ENCODE data around the gene TARDBP. TPM values are rescaled to one million over a fixed set of nuclear protein-coding genes. Genes with fewer than 3 reads are reported as not detected.

Gene TARDBP
- total RNA-seq, 1 experiment from 2014 or later = 196 TPM

- Histone ChIP-seq H3K27me3 (ENCODE audit: control insufficient read depth, insufficient read depth, low read length) (no peaks in the 10 kb centered on the region), H3K9me3 (ENCODE audit: control insufficient read depth, insufficient read depth, low read depth, low read length) (no peaks in the 10 kb centered on the region), H3K36me3 (ENCODE audit: control insufficient read depth, insufficient read depth, low read length) (peaks cover 8% of the 10 kb centered on the region), H3K4me3 (ENCODE audit: low read depth in 2 of 2, low read length in 2 of 2) (peak within 1 kb of the TSS; percentile 82 to 84), H3K27ac (ENCODE audit: low read length) (peak within 1 kb of the TSS; percentile 89), H3K4me1 (ENCODE audit: control insufficient read depth, insufficient read depth, low read length) (peaks cover 15% of the 10 kb centered on the region)
- ATAC-seq (peak; percentile 96), DNase-seq (ENCODE audit: low read depth, low spot score) (no peak)
- intact Hi-C loops (cut with micrococcal nuclease; ENCODE audit: unreplicated experiment) = no loop called here
- no TSS peak for BruUV-seq (replicated peaks)
- POLR2A ChIA-PET = interaction anchor here (0.6 kb wide), 1 partner anchor 120 kb away, joined by 4 read pairs; no protein-coding TSS in a partner anchor
- CTCF ChIA-PET = interaction anchor here (2.4 kb wide), 1 partner anchor 22 kb away, joined by 15 read pairs; no protein-coding TSS in a partner anchor
- in situ Hi-C loops (cut with HindIII; ENCODE audit: low pct_unique_long_range_greater_than_20kb, low sequenced_read_pairs) = no loop called here
- TF ChIP-seq TCF7L2 (IDR thresholded peaks at IDR 0.05; ENCODE audit: low read depth, low read length) (no peak), POLR2AphosphoS5 (IDR thresholded peaks at IDR 0.05; ENCODE audit: low read depth, low read length) (peak; percentile 92), SIN3A (IDR thresholded peaks at IDR 0.05; ENCODE audit: borderline replicate concordance, insufficient read depth, low read depth, low read length) (peak; percentile 88; the same call in 1 of the 2 replicates)
Measured at GRCh38 chr1:11059968-11060830, 47.7 kb downstream of the TARDBP start, which contains the start of gene SRM. Gene SRM, minus strand, starts transcription at chr1:11060018. Its CDS starts 75 bp downstream, at chr1:11059943.

DNA sequence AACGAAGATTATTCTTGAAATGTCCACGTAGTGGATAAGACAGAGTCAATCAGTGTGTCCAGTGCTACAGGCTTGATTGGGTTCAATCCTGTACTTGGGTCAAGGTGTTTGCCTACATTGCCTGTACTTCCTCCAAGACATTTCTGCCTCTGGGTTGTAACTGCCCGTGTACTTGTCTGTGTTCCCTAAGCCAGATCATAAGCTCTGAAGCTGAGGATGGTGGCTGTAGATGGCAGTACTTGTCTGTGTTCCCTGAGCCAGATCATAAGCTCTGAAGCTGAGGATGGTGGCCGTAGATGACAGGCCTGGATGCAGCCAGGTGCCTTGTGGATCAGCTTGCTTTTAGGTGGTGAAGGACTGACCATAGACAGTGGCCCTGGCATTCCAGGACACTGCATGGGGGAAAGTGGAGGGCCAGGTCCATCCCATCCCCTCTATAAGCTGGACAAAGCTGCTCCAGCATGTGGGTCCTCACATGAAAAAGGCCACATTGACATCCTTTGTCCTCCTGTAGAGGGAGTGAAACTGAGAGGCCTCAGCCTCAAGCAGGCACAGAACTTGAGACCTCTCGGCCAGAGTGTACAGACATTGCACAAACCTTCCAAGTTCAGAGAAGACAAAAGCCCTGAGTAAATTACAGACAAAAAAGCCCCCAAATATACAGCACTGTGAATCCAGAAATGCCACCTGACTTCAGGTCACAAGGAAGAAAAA, 49.4 kb downstream of the TARDBP start:
- peak overlapping the region; percentile 74 for H3K27ac ChIP-seq (ENCODE audit: low read length)
- H3K27me3 ChIP-seq (ENCODE audit: control insufficient read depth, insufficient read depth, low read length) = no peaks in the 10 kb centered on the region
- in situ Hi-C loops (cut with HindIII; ENCODE audit: low pct_unique_long_range_greater_than_20kb, low sequenced_read_pairs) = no loop called here
- CTCF ChIA-PET = interaction anchor here (2.4 kb wide), 1 partner anchor 24 kb away, joined by 15 read pairs; no protein-coding TSS in a partner anchor
- no TSS peak for BruUV-seq (replicated peaks)
- H3K9me3 ChIP-seq (ENCODE audit: control insufficient read depth, insufficient read depth, low read depth, low read length) = no peaks in the 10 kb centered on the region
- DNase-seq (ENCODE audit: low read depth, low spot score) = no peak
- H3K36me3 ChIP-seq (ENCODE audit: control insufficient read depth, insufficient read depth, low read length) = peaks cover 14% of the 10 kb centered on the region
- intact Hi-C loops (cut with micrococcal nuclease; ENCODE audit: unreplicated experiment) = no loop called here
- peaks cover 15% of the 10 kb centered on the region for H3K4me1 ChIP-seq (ENCODE audit: control insufficient read depth, insufficient read depth, low read length)
- ATAC-seq = no peak
- POLR2A ChIA-PET = interaction anchor here (0.6 to 1.3 kb wide), 2 partner anchors 25 to 30 kb away, joined by 3 to 8 read pairs; no protein-coding TSS in a partner anchor
- TF ChIP-seq SIN3A (IDR thresholded peaks at IDR 0.05; ENCODE audit: borderline replicate concordance, insufficient read depth, low read depth, low read length) (no peak), POLR2AphosphoS5 (IDR thresholded peaks at IDR 0.05; ENCODE audit: low read depth, low read length) (no peak)
- TF ChIP-seq, protein P1, sequence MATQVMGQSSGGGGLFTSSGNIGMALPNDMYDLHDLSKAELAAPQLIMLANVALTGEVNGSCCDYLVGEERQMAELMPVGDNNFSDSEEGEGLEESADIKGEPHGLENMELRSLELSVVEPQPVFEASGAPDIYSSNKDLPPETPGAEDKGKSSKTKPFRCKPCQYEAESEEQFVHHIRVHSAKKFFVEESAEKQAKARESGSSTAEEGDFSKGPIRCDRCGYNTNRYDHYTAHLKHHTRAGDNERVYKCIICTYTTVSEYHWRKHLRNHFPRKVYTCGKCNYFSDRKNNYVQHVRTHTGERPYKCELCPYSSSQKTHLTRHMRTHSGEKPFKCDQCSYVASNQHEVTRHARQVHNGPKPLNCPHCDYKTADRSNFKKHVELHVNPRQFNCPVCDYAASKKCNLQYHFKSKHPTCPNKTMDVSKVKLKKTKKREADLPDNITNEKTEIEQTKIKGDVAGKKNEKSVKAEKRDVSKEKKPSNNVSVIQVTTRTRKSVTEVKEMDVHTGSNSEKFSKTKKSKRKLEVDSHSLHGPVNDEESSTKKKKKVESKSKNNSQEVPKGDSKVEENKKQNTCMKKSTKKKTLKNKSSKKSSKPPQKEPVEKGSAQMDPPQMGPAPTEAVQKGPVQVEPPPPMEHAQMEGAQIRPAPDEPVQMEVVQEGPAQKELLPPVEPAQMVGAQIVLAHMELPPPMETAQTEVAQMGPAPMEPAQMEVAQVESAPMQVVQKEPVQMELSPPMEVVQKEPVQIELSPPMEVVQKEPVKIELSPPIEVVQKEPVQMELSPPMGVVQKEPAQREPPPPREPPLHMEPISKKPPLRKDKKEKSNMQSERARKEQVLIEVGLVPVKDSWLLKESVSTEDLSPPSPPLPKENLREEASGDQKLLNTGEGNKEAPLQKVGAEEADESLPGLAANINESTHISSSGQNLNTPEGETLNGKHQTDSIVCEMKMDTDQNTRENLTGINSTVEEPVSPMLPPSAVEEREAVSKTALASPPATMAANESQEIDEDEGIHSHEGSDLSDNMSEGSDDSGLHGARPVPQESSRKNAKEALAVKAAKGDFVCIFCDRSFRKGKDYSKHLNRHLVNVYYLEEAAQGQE (IDR thresholded peaks at IDR 0.05; ENCODE audit: insufficient read depth in 1 of 2, low read depth in 2 of 2, low read length in 1 of 2) = no peak
- TF ChIP-seq, protein P2, sequence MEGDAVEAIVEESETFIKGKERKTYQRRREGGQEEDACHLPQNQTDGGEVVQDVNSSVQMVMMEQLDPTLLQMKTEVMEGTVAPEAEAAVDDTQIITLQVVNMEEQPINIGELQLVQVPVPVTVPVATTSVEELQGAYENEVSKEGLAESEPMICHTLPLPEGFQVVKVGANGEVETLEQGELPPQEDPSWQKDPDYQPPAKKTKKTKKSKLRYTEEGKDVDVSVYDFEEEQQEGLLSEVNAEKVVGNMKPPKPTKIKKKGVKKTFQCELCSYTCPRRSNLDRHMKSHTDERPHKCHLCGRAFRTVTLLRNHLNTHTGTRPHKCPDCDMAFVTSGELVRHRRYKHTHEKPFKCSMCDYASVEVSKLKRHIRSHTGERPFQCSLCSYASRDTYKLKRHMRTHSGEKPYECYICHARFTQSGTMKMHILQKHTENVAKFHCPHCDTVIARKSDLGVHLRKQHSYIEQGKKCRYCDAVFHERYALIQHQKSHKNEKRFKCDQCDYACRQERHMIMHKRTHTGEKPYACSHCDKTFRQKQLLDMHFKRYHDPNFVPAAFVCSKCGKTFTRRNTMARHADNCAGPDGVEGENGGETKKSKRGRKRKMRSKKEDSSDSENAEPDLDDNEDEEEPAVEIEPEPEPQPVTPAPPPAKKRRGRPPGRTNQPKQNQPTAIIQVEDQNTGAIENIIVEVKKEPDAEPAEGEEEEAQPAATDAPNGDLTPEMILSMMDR (IDR thresholded peaks at IDR 0.05) = peak; percentile 39; the same call in 1 of the 2 replicates
- H3K4me3 ChIP-seq (ENCODE audit: low read depth in 2 of 2, low read length in 2 of 2) = no peak overlapping the region

All from Panc1 (cell line).